ENCODE measurements around the gene MRPS7.

MRPS7 gene

DNA sequence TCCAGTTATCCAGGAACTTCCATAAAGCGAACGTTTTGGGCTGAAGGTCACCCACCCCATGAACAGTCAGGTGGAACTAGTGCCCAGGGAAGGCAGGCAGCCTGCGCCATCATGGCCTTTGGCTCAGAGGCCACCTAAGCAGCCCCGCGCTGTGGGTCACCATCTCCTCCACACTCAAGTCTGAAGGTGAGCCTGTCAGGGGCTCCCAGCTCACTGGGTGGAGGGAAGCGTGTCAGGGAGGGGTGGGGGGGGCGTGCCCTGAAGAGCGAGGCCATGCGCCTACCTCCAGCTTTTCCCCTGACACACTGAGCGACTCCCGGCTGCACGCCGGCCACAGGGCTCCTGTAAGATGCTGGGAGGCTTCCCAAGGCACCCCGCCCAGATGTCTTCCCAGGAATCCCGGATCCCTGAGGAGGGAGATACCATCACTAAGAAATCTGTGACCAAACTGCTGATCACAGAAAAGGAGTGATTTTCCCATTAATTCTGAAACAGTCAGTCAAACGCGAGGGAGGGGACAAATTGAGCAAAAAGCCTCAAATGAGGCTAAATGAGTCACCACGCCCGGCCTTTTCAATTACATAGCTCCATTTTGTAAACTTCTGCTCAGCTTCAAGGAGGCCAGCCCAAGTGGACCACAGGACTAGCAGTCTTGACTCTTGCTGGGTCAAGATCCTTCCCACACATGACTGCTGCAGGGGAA lies 54.0 kb downstream of the MRPS7 start:
- no peak for DNase-seq
